Lung microvascular endothelial cell (primary cell): Measurements from ENCODE around the gene DNER. TPM values are rescaled to one million over a fixed set of nuclear protein-coding genes. Genes with fewer than 3 reads are reported as not detected.
"Not testable (repeated sequence)": the region's sequence is repeated elsewhere in the genome, so short reads cannot be mapped to it uniquely, and the experiment has no call there.

Experiments
- DNase-seq, 2 donors: peaks; one replicate each; pipeline versions ENCODE4 v3.0.0 to v3.0.0-alpha.2; 2010; ENCODE audit warnings: low read depth in 2 of 2
- total RNA-seq: library from RNA; depleted of rRNA; stranded (reverse); fragments of >200 nt; gene quantifications from 2 replicates; pipeline ENCODE4 v1.2.1, GENCODE V29; 2014

The DNER gene
- total RNA-seq, 1 donor from 2014 or later: under 0.01 TPM

DNA sequence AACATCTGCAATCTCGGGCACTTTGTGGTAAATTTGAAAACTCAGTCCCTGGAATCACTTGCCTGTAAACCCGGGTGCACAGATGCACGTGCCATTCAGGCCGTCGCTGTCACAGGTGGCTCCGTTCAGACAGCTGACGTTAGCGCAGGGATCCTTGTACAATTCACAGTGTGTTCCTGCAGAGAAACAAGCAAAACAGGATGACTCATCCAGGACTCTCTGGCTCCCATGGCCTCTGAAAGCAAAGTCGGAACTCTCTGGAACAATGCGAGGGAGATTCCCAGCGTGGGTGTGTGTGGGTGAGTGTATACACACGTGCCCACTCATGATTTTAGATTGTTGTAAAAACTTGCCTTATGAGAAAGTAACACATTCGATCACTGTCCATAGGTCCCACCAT, 307.2 kb downstream of the DNER start:
- DNase-seq: peak; percentile 93 to 99

DNA sequence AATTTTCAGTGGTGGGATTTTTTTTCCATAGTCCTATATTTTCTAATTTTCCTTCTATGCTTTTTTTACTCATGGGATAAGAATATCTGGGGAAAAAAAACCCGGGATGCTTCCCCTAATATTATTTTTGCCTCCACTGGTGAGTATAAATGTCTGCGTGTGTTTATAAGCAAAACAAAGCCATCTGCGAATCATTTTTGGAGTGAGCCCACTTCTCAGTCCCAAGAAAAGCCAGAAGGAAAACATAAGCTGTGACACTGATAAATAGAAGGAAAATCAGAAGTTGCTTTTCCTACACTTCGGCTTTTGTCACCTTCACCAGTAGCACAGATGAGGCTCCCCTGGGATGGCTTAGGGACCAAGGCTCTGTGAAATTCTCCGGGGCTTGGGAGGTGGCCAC, 308.6 kb downstream of the DNER start:
- no peak for DNase-seq

DNA sequence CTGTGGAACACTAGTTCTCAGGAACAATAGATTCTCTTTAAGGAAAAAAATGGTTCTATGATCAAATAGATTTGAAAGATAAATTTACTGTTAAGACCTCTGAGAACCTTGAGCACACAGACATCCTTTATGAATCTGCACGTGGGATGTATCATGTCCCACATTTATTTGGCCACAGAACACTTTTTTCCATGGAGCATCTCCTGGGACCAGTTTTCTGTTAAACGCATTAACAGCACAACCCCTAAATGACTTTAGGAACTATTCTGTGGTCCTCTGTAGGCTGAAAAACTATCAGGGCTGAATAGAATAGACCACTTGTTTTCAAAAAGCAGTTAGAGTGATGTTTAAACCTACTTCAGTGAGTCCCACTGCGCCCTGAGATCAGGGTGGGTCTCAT, 311.1 kb downstream of the DNER start:
- DNase-seq: no peak

DNA sequence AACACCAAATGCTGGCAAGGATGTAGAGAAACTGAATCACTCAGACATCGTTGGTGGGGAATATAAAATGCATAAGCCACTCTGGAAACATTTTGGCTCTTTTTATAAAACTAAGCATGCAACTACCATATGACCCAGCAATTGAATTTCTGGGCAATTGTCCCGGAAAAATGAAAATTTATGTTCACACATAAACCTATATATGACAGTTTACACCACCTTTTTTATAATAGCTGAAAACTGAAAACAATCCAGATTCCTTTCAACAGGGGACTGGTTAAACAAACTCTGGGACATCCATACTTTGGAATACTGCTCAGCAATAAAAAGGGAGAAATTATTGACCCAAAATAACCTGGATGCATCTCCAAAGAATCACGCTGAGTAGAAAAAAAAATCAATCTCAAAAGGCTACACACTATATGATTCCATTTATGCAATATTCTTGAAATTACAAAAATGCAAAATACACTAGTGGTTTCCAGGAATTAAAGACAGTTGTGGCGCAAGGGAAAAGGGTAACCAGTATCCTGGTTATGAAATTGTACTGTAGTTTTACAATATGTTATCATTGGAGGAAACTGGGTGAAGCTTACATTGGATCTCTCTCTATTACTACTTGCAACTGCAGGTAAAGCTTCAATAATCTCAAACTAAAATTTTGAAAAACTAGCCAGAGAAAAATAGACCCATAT, 313.0 kb downstream of the DNER start:
- peak in 1 of 2 donors; percentile 20 for DNase-seq

DNA sequence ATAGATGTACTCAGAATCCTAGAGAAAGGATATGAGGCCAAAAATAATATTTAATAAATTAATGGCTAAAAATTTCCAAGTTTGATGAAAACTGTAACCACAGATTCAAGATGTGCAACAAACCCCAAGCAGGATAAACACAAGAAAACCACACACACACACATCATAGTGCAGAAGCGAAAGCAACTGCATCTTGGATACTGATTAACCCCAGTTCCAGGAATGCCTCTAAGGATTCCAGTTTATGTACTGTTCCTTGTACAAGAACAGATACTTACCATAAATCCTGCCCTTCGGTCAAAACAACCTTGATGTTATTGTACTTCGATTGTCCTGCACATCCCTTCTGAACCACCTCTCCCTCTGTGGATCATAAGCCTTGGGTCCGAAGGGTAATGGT, 320.4 kb downstream of the DNER start:
- DNase-seq: no peak

DNA sequence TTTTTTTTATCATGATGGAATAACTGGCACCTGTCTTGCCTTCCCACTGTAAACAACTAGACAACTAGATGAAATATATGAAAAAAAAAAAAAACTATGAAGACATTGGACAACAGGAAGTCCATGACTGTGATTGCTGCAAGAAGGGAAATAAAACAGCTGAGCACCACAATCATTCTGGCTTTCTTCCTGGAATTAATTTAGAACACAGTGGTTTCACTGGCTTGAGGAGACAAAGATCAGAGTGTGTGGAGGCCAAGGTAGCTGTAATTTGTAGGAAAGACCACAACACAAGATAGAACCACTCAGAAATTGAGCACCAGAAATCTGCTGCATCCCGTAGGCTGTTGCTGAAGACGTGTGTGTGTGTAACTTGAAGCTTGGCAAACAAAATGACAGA, 322.2 kb downstream of the DNER start:
- DNase-seq: peak in 1 of 2 donors; percentile 20

DNA sequence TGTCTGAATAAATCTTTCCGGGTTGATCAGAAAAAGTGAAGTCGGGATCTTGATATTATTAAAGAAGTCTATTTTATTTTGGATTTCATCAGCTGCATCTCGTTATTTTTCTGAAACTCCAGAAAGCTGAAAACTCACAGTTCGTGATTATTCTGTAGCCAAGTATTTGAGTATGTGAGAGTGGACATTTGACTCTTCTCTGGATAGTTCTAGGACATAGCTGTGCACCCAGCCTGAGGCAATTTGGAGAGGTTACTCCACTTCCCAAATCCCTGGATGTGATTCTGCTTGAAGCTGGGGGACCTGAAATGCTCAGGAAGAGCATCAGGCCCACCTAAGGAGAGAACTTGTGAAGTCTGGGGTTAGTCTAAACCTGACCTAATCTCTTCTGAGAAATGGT, 325.6 kb downstream of the DNER start:
- no peak for DNase-seq

DNA sequence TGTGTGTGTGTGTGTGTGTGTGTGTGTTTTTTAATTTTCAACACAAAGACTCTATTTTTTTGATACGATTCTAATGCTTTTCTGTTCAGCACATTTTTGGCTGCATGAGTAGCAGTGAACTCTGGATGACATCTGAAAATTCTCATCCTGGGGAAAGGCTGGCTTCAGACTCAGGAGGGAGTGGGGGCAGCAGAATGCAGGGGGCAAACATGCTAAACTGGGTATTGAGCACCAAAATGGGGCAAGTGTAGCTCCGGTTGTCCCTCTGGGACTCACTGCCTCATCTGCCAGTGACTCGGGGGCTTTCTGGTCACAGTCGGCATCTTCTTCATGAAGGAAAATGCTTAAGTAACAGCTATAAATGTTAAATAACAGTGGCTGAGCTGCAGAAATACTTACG, 326.5 kb downstream of the DNER start:
- peak in 1 of 2 donors; percentile 17 for DNase-seq

DNA sequence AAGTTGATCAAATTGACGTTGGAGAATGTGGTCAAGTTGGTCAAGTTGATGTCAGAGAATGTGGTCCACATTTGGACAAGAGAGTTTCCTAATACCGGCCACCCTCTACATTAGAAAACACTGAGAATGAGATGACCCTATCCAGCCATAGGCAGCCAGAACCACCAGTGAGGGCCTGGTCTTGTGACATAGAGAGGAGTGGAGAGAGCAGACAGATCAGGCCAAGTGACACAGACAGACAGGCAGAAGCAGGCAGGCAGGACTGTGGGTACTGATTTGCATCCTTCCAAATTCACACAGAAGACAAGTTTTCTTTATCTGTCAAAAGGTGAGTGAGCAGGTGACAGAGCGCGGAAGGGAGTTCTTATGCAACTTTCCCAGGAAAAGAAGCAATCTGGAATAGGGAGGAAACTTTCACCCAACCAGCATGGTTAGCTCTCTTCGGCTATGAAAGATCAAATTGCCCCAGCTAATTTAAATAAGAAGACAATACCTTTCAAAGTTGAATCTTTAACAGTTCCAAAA, 334.2 kb downstream of the DNER start:
- no peak for DNase-seq

DNA sequence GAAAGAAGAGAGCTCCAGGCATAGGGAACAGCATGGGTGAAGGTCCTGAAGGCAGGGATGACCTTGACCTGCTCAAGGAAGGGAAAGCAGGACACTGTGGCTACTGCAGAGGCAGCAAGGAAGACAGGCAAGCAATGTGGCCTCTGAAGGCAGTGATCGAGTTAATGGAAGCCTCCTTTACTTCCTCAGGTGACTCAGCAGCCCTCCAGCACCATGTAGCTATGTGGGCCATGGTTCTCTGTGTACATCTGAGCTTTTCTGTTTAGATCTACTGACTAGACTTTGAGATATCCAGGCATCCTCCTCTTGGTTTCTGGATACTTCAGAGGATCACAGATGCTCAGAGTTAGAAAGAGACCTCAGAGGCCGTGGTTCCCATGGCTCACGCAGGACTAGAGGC, 336.0 kb downstream of the DNER start:
- DNase-seq: no peak

DNA sequence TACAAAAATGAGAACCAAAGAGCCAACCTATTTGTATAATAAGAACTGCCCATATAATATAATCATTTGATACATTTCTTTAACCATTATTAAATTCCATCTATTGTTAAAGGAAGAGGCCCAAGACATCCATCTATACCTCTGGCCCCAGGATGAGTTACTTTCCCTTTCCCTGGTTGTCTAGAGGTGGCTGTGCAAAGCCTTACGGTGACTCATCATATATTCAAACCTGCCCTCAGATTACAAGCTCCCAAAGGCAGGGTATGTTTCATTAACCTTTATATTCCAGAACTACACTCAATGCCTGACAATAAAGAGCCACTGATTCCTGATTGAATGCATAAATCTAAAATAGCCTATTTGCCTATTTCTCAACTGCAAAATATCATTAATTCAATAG, 337.5 kb downstream of the DNER start:
- DNase-seq: no peak

DNA sequence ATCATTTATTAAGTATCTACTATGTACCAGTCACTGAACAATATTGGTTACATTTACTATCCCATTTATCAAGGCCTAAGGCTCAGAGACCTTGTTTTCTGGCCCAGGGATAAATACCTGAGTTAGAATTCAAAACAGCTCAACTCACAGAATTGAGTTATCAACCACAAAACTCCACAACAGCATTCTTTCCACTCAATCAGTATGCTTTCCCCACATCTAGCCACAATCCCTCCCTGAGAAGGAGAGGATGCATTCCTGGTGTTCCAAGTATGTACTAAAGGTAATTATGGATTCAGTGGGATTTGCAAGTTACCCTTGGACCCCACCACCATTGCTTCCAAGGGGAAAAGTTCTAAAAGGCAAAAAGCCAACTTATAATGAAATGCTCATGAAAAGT, 339.1 kb downstream of the DNER start:
- DNase-seq: no peak

DNA sequence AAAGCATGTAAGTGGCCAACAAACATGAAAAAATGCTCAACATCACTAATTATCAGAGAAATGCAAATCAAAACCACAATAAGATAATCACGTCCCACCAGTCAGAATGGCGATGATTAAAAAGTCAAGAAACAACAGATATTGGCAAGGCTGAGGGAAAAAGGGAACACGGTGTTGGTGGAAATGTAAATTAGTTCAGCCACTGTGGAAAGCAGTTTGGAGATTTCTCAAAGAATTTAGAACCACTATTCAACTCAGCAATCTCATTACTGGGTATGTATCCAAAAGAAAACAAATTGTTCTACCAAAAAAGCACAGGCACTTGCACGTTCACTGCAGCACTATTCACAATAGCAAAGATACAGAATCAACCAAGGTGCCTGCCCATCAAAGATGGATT, 341.0 kb downstream of the DNER start:
- DNase-seq: not testable (repeated sequence)

DNA sequence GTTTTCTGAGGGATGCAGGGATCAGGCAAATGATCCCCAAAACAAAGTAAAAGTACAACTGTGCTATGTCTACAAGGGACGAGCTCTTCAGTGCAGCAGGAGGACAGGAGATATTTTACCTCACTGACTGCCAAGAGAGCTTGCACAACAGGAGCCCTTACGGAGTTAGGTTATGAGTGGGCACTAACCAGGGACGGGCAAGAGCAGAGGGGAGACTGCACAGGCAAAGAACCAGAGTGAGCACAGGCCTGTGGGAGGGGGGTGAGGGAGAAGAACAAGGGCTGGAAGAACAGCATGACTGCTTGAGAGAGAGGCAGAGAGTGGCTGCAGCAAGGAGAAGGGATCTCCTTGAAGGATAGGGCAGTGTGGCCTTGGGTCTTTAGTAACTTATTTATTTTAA, 342.1 kb downstream of the DNER start:
- DNase-seq: no peak

DNA sequence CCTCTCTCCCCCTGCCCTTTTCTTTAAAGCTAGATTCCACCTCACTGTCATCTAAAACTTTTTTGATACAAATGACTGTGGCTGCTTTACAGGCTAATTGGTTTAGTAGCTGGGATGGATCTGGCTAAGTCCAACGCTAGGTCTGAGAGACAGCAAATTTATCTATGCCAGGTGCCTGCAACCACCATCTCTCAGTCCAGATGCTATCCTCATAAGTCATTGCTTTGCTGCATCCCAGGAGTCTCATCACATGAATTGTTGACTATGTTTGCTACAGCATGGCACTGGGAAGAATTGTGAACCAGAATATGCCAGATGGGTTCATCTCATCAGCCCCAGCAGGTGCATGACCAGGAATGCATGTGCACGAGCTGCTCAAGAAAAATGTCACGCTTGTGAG, 343.3 kb downstream of the DNER start:
- DNase-seq: no peak

DNA sequence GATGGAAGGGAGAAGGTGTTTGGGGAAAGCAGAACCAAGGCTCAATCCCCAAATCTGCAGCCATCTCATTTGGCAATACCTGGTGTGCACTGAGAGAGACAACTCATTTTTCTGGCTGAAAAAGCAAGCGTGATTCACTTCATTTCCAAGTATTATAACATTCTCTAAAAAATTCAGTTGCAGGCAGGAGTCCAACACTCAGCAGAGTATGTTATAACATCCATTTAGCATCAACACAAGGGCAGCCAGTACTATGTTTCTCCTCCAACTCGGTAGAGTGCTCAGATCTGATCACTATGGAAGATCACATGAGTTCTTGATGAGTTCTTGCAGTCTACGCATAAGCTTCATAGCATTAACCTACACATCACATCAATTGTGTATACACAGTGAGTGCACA, 343.8 kb downstream of the DNER start:
- no peak for DNase-seq

DNA sequence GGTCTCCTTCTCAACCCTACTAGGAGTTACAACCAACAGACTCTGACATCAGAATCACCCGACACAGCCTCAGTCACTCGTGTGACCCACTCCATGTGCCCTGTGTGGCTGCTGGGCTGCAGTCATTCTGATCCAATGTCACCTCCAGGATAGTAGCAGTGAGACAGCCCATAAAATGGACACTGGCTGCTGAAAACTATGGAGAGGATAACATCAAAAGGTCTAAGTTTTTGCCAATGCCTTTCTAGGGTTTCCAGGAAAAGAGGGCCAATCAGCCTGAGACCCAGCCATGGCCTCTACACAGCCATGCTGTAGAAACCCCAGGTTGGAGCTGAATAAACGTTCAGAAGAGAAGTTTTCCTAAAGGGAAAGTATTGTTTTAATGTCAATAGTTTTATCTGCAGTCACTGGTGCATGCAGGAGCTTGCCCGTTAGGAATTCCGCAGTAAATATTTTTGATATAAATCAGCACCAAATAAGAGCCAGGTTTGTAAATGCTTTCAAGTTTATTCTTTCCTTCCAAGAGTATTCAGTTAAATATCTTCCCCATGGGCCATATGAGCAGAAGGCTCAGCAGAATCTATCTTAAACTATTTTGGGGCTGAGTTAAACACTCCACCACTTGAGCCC, 351.1 kb downstream of the DNER start:
- DNase-seq: no peak

DNA sequence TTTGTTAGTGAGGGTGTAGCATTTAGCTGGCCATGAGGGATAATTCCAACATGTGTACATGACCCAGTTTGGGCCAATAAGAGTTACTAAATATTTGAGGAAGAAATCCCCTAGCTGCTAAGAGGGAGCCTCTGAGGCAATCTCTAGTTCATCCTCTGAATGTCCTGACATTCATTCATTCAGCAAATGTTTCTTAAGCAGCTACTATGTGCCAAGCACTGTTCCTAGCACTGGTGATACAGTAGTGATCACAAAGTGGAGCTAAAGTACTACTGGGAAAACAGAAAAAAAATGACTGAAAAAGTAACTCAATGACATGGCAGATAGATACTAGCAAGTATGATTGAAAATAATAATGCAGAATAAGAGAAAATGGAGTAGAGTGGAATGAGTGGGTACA, 363.5 kb downstream of the DNER start:
- peak in 1 of 2 donors; percentile 9 for DNase-seq

DNA sequence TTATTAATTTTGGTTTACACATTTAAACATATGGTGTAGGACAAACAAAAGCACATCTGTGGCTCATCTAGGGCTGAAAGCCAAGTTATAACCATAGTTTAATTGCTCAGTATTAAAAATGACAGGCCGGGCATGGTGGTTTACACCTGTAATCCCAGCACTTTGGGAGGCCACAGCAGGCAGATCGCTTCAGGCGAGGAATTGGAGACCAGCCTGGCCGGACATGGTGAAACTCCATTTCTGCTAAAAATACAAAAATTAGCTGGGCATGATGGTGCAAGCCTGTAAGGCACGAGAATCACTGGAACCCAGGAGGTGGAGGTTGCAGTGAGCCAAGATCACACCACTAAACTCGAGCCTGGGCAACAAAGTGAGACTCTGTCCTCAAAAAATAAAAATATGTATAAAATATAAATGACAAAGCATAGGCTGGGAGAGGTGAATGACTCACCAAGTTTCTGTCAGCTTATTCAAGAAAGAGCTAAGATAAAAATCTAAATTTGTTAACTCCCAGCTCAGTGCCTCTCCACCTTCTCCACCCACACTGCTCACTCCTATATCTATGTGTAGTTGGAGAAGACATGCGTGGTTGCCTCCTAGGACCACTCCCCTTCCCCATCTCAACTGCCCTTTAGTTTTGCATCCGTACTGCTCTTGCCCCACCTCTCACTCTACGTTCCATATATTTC, 364.1 kb downstream of the DNER start:
- DNase-seq: no peak

DNA sequence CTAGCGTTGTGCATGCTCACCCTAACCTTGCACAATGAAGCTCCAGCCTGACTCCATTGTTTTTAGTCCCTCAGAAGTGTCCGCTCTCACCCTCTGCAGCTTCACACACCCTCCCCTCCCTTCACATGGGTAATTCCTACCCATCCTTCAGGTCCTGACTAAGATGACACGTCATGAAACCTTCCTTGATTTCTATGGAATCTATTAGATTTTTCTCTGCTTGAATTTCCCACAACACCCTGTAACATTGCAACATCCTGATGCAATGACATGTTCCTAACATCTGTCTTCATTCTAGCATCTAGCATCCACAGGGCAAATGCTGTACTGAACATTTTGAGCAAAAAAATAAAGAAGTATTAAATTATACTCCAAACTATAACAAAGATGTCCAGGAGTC, 366.2 kb downstream of the DNER start:
- no peak for DNase-seq

DNA sequence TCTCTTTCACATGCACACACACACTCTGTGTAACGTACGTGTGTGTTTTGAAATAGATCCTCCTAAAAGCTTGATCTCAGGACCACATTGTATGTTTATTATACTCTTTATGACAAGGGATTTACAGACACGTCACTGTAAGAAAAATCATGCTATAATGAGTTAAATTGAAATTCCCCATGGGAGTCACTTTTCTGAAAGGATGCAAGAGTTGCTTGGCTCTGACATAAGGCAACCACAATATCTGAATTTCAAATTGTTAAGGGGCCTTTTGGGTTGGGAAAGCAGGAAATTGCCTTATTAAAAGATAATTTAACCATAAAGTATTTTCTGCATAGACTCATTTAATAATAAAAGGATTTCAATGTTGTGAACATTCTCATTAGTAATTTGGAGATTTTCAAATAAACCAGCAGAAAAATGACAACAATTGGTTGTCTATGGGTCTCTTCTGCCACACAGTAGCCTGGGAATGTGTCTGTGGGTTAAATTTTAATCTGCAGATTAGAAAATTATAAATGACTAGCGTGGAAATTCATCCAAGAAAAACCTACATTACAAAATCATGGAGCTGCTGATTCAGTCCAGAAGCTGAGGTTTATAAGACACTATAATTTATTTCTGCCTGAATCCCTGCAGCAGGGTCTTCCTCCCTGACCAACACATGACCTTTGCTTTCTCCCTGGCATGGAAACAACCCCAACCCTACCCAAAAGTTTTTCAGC, 367.4 kb downstream of the DNER start:
- DNase-seq: no peak

DNA sequence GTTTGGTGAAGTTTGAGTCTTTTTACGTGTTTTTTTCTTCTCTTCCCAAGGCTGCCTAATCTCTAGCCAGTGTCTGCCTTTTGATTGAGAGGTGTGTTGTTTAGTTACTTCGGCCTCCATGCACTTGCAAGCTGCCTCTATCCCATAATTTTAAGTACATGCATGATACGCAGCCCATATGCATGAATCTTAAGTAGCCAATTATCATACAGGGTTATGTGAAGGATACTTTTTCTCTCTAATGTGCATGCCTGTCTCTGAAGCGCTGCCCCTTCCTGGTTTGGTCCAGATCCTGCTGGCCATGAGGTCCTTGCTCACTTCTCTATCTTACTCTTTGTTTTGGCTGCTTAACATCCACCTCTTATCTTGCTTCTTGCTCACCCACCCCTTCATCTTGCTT, 369.4 kb downstream of the DNER start:
- DNase-seq: no peak
